ENCODE results near the gene GAS2L1.

Gene GAS2L1

DNA sequence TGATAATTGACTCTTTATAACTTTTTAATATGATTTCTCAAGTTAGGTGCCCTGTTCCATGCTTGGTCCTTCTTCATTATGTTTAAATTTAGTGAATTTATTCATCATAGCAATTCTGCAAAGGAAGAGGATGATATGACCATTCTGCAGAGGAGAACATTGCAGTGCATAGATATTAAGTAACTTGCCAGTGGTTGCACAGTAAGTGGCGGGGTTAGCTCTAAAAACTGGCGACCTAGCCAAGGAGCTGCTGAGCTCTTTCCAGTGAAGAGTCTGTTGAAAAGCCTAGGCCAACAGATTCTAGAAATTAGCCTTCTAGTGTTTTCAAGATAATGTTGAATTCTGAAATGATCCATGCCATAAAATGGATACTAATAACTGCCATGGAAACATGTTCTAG is 33.8 kb upstream of the GAS2L1 start:
- no peak for FAIRE-seq
- DNase-seq (ENCODE audit: extremely low spot score, insufficient read length, low read depth), result no peak

DNA sequence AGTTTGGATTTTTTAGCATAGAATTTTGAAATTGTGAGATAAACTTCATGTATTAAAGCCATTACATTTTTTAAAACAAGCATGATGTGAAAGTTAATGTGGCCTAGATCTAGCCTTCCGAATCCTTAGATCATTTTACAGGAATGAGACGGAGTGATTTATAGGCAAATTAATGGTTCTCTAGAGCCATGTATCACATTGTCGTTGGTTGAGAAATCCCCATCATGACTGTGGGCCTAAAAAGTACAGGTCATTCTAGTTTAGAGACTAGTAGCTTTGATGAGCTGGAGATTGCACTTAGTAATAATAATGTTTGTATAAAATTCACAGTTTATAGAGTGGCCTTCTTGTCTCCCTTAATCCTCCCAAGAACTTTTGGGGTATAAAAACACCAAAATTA is 31.3 kb upstream of the GAS2L1 start:
- no peak for FAIRE-seq

DNA sequence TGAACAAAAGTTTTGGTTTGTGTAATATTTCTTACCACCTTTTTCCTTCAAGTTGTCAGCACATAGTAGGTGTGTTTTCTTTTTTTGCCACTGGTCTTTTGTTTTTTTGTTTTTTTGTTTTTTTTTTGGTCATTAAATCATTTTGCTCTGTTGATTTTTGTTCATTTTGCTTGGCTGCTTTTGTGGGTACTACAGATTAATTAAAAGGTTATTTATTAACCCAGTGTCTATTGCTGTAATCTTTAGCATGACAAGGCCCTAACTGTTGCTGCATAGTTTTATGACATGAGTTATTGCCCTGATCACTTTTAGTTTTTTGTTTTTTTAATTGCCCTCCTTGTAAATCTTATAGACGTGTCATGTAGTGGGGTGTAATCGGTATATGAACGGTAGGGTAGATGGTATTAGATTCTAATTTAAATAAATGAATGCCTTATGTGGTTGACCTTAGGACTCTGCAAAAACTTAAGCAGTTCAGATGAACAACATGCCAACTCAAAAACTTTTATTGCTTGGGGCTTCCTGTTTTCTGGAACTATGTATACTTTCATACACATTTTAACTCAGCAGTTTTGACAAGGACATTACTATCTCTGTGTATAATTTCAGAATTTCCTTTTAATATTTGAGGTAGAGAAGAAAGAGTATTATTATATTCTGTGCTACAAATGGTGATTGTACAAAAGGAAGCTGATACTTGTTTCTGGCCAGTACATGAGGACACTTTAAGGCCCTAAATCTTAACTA is 30.5 kb upstream of the GAS2L1 start:
- FAIRE-seq (no peak), DNase-seq (ENCODE audit: extremely low spot score, insufficient read length, low read depth) (no peak)

More for the DNA sequence above, 31.3 kb upstream of the GAS2L1 start:
- no peak for DNase-seq (ENCODE audit: extremely low spot score, insufficient read length, low read depth)

DNA sequence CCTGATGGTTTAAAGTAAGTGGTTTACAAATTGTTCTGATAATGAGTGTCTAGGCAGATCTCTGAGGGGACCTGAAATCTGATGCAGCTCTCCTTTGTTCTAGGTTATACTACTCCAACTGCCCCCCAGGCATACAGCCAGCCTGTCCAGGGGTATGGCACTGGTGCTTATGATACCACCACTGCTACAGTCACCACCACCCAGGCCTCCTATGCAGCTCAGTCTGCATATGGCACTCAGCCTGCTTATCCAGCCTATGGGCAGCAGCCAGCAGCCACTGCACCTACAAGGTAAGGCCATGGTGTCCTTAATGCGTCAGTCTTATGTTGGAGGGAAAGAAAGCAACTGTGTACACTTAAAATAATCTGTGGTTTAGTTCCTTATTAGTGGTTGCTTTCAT is 28.5 kb upstream of the GAS2L1 start:
- DNase-seq (ENCODE audit: extremely low spot score, insufficient read length, low read depth) (no peak), FAIRE-seq (no peak)

DNA sequence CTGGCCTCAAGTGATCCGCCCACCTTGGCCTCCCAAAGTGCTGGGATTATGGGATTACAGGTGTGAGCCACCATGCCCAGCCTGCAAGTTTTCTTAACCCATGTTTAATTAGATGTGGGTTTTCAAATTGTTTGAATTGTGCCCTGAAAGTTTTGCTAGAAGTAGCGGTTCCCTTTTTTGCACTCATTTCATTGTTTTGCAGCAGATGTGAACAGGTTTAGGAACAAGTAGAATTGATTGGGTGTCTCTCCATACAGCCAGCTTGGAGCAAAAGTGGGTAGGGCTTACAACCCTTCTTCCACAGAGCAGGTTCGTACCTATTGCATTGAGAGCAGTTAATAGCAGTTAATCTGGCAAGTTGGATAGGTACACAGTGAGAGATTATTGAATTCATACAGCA is 22.3 kb upstream of the GAS2L1 start:
- no peak for DNase-seq (ENCODE audit: extremely low spot score, insufficient read length, low read depth)
- FAIRE-seq, result no peak

DNA sequence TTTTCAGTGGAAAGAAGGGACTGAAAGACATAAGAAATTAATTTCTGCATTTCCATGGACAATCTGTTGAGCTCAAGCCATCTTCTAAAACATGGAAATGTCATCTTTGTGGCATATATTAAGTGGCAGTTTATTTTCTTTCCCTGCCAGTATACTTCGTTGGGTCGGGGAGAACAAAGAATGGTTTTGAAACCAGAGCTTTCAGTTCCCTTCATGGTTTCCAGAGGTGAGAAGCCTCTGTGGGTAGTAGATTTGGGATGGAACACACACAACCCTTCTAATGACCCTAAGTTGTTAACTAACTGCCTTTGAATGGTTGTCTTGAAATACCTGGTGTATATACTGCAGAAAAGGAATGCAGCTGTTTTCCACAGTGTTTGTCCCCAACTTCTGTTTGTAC is 17.6 kb upstream of the GAS2L1 start:
- DNase-seq (ENCODE audit: extremely low spot score, insufficient read length, low read depth), result no peak
- FAIRE-seq, result no peak

DNA sequence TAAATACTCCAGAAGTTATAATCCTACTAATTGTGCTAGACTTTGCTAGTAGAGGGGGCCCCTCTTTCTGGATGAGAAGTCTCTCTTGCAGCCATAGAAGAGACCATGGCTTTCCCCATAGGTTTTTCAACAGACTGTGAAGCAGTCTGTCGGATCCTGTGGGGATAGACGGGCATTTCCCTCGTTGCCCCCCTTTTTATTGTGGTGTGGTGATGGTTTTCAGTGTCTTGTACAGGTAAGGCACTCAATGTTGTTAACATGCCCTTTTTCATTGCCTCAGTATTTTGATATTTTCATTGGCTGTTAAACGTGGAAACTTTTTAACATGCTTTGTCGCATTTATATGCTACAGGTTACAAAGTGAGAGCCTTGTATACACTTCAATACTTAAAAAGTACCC is 16.4 kb upstream of the GAS2L1 start:
- no peak for DNase-seq (ENCODE audit: extremely low spot score, insufficient read length, low read depth)
- FAIRE-seq, result no peak

DNA sequence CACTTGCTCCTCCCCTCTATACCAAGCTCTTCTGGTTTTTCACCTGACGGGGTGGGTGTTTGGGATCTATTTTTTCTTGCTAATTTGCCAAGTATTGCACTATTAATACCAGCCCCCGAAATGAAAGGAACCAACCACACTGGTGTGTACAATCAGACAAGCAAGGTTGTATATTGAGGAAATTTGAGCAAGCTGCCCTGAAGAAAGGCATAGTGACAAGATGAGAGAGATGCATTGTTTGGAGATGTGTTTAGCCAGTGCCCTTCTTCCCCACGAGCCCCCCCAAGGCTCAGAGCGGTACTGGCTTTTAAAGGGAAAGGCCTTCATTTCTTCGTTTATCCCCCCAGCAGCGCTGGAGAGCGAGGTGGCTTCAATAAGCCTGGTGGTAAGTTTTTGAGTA is 15.2 kb upstream of the GAS2L1 start:
- FAIRE-seq (no peak), DNase-seq (ENCODE audit: extremely low spot score, insufficient read length, low read depth) (no peak)

DNA sequence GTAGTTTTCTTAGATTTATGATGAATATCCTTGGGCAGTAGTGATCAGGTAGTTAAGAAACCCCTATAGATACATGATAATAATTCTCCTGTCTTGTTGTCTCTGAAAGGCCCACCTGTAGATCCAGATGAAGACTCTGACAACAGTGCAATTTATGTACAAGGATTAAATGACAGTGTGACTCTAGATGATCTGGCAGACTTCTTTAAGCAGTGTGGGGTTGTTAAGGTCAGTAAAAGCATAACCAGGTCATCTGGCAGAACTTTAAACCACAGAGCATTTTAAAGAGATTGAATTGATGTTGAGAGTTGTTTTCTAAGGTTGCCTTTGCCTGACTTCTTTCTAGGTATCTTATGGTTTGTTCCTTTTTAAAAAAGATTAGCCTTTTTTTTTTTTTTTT is 14.1 kb upstream of the GAS2L1 start:
- no peak for DNase-seq (ENCODE audit: extremely low spot score, insufficient read length, low read depth)
- no peak for FAIRE-seq

DNA sequence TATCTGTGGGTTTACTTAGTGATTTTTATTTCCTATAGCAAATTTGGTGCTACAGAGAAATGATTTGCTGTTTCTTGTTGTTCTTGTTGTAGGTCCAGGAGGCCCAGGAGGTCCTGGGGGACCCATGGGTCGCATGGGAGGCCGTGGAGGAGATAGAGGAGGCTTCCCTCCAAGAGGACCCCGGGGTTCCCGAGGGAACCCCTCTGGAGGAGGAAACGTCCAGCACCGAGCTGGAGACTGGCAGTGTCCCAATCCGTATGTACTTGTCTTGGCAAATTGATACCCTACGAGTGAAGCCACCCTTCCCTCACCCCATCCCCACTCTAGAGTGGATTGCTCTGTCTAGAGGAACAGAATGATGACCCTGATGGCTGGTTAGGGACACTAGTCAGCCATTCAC is 7.8 kb upstream of the GAS2L1 start:
- FAIRE-seq (no peak), DNase-seq (ENCODE audit: extremely low spot score, insufficient read length, low read depth) (no peak)

DNA sequence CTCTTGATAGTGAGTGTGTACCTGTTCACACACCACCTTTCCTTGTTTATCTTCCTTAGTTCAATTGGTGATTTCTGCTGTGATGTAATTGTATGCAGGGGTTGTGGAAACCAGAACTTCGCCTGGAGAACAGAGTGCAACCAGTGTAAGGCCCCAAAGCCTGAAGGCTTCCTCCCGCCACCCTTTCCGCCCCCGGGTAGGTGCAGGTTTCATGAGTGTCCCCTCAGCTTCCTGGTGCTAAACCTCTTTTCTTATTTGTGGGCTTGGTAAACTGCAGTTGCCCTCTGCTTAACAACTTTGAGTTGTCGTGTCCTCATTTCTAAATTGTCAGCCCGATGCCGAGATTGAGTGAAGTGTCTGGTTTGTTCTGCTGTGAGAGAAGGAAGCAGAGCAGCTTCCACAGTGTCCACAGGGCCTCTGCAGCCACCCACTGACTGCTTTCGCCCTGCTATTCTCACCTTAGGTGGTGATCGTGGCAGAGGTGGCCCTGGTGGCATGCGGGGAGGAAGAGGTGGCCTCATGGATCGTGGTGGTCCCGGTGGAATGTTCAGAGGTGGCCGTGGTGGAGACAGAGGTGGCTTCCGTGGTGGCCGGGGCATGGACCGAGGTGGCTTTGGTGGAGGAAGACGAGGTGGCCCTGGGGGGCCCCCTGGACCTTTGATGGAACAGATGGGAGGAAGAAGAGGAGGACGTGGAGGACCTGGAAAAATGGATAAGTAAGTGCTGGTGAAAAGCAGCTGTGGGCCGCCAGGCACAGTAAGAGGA is 7.1 kb upstream of the GAS2L1 start:
- DNase-seq (ENCODE audit: extremely low spot score, insufficient read length, low read depth), result no peak

DNA sequence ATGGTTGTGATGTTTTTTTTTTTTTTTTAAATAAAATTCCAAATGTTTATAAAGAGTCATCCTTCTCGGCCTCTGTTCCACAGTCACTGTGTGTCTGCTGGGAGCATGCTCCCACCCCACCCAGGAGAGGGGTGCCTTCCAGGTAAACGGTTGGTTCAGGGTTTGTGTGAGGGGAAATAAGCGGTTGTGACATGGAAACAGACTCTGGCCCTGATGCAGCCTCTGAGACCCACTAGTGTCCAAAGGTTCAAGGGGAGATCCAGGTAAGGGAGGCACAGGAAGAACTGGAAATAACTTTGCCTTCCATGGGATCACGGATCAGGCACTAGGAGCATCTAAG is 6.0 kb upstream of the GAS2L1 start:
- no peak for FAIRE-seq
- DNase-seq (ENCODE audit: extremely low spot score, insufficient read length, low read depth), result no peak

More for the DNA sequence above, 7.1 kb upstream of the GAS2L1 start:
- no peak for FAIRE-seq

DNA sequence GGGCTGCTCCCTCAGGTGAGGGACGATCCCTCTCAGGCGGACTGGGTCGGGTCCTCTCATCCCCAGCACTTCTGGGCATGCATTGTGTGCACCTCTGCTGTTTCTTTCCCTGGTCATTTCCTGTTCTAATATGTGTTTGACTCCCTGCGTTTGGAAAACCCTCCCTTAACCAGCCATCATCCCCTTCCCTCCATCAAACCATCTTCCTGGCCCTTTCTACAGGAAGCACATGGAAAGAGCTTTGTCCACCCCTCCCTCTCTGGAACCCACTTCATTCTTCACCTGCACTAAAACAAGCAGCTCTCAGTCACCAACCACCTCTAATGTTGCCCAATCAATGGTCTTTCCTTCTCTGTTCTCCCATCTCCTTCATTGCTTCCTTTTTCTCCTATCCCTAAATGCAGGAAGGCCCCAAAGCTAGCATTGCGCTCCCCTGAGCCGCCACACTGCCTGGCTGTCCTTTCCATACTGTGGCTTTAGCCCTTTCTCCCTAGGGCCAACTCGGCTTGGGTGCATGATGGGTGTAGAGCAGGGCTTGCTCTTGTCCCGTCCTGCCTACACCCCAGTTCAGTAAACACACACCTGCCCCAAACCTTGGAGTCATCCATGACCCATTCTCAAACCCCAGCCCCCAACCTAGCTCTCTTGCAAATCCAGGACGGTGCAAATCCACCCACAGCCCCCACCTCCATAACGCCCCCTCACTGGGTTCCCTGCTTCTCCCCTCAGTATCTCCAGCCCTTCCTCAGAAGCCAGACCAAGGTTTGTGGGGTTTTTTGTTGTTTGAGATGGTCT is 5.4 kb upstream of the GAS2L1 start:
- no peak for DNase-seq (ENCODE audit: extremely low spot score, insufficient read length, low read depth)

DNA sequence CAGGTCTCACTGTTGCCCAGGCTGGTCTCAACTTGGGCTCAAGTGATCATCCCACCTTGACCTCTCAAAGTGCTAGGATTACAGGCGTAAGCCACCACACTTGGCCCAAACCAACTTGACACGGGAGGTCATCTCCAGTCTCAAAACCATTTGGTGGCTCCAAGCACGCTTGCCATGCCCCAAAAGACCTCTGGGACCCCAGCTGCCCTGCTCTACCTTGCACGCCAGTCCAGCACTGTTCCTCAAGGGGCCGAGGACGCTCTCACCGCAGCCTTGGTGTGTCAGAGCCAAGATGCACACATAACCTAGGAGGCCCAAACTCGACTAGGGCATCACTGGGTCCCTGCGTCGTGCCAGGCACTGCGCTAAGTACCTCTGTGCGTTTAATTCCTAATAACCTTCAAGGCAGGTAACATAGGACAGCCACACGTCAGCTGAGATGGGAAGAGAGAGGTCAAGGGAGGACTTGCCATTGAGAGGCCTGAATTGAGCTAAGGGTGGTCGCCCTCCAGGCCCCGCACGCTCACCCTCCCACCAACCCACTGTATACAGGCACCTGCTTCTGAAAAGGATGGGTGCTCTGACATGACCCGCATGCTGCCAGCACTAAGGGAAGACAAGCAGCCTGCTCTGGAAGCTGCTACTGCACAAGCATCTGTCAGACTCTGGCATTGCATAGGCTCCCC is 4.6 kb upstream of the GAS2L1 start:
- DNase-seq (ENCODE audit: extremely low spot score, insufficient read length, low read depth) (no peak), FAIRE-seq (no peak)

More for the DNA sequence above, 5.4 kb upstream of the GAS2L1 start:
- FAIRE-seq, result no peak

DNA sequence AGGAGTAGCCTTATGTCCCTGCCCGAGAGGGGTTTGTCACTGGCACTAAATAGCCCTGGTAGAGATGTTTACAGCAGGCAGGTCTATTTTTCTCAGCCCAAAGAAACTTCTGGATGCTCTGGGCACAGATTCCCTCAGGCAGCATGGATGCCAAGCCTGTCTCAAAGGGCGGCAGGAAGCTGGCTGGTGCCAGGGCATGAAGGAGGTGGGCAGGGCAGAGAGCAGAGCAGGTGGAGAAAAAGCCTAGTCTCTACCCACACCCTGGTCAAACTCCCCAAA is 4.1 kb upstream of the GAS2L1 start:
- DNase-seq (ENCODE audit: extremely low spot score, insufficient read length, low read depth) (no peak), FAIRE-seq (no peak)

DNA sequence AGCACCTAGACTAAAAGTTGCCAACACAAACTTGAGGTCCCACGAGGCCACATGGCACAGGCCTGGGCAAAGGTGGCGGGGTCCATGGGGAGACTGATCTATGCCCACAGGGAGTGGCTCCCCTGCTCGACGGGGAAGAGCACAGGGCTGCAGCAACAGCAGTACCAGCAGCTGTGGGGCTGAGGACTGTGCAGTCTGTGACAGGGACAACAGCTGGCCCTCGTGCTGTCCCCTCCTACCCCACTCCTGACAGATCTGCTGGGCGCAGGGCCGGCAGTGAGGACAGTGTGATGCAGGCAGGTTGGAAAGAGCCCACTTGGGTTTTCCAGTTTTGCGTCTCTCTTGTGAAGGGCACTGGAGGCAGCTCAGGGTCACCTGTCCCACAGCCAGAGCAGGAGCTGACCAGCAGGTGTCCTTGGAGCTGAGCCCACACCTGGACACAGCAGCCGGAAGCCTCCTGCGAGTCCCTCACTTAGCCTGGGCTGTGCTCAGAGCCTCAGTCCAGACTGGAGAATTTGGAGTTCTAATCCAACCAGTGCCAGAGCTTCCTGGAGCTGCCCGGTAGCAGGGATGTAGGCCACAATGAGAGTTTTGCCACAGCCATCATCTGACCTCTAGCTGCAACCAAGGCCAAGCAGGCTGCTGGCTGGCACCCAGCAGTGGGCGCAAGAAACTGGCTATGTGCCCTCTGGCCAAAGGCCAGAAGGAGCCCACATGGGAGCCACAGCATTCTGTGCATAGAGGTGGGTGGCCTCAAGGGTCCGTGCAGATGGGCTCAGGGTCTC is 3.6 kb upstream of the GAS2L1 start:
- DNase-seq (ENCODE audit: extremely low spot score, insufficient read length, low read depth), result no peak
- no peak for FAIRE-seq

DNA sequence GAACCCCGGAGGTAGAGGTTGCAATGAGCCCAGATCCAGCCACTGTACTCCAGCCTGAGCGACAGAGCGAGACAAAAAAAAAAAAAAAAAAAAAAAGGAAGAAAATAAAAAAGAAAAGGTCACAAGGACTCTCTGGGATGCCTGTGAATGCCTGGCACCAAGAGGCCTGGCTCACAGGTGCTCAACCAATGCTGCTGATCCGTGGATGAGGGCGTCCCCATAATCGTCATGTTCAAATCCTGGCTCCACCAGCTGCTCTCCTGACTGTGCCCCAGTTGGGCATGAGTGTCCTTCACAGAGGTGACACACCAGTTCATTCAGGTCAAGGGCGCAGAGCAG is 645 bp upstream of the GAS2L1 start:
- DNase-seq (ENCODE audit: extremely low spot score, insufficient read length, low read depth) (no peak), FAIRE-seq (no peak)

DNA sequence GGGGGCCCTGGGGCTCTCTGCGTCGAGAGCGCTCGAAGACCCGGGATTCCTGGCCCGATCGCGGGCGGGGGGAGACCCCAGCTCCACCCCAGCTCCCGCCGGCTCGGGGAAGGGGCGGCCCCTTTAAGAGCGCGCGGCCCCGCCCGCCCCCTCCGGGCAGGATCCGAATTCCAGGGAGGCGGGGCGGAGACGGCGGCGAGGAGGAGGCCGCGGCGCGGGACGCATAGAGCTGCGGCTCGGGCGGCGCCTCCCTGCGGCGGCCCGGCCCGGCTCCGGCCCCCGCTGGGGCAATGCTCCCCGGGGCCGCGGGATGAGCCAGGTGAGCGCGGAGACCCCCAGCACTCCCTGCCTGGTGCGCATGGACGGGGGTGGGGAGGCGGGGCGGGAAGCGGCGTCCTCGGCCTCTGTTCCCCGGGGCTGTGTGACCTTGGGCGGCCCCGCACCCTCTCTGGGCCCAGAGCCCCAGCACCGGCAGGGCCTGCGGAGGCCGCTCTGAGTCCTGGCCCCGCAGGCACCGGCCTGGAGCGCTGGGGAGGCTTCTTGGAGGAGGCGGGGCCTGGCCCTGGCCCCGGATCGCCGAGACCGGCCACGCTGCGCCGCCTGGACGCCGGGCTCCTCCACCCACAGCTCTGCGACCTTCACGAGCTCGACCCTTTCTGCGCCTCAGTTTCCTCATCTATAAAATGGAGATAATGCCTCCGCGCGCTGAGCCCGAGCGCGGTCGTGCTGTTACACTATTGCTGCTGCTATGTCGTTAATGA is 565 bp downstream of the GAS2L1 start:
- FAIRE-seq (no peak), DNase-seq (ENCODE audit: extremely low spot score, insufficient read length, low read depth) (no peak)

DNA sequence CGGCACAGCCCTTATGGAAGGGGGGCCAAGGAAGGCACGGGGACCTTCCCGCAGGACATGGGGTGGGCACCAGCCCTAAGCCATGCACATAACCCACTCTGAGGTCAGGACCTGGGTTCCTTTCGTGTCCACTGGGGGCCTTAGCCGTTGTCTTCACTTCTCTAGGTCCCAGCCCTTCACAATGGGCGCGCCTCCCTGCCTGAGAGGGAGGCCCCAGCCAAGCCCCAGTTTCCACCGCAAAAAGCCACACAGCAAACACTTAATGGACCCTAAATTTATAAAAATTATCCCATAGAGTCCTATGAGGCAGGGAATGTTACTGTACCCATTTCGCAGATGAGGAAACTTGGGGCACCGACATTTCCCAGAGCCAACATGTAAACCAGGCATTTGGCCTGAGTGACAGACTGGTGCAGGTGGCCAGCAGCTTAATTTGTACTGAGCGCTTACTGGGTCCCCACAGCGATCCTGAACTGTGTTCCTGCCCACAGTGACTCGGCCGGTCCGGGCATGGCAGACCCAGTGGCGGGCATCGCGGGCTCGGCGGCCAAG is 1.2 kb downstream of the GAS2L1 start:
- FAIRE-seq (no peak), DNase-seq (ENCODE audit: extremely low spot score, insufficient read length, low read depth) (no peak)

Data from GM18507 (cell line).